H1 (cell line): ENCODE results near the gene ZMYM4. TPM values are rescaled to one million over a fixed set of nuclear protein-coding genes. Genes with fewer than 3 reads are reported as not detected.

Experiments
- BACH1 ChIP-seq: IDR thresholded peaks from 2 replicates; pipeline ENCODE4 v1.6.1; 2012; ENCODE audit warnings: low read length, improper control_type of control experiment
- BCL11A ChIP-seq, 2 experiments: IDR thresholded peaks; one replicate each; pipeline ENCODE4 v1.6.1; 2011; ENCODE audit warnings: low read depth in 2 of 2, low read length in 2 of 2, mild to moderate bottlenecking in 2 of 2
- FOSL1 ChIP-seq: IDR thresholded peaks from 2 replicates; pipeline ENCODE4 v1.6.1; 2011; ENCODE audit warnings: mild to moderate bottlenecking, low read depth, low read length, moderate library complexity; ENCODE audit not compliant: insufficient read depth
- KDM4A ChIP-seq: IDR thresholded peaks from one replicate; pipeline ENCODE4 v1.7.1; 2012; ENCODE audit warnings: low read depth, mild to moderate bottlenecking, moderate library complexity, low read length, inconsistent platforms; ENCODE audit not compliant: severe bottlenecking
- polyA plus RNA-seq, 7 experiments: library from polyadenylated mRNA; depleted of rRNA in 3 of 7; stranded (reverse) in 5 of 7; unstranded in 2 of 7; fragments of >200 nt in 5 of 7; fragments of 200-250 nt in 2 of 7; gene quantifications; 1 replicate in 5 of 7; 2 replicates in 1 of 7; 4 replicates in 1 of 7; pipeline versions ENCODE4 v1.2.1 to v1.2.3, GENCODE V29; 2011 to 2013; ENCODE audit warnings: missing spikeins in 2 of 7, mixed read lengths in 2 of 7
- total RNA-seq: library from RNA; stranded (reverse); fragmentation: NEBNext Ultra II Directional; extraction: Animal tissue kit (Norgen Biotek cat#: 25700); gene quantifications from 2 replicates; pipeline ENCODE4 v1.2.1, GENCODE V29; 2021
- TF ChIP-seq, protein P1 (sequence below): IDR thresholded peaks from 2 replicates; pipeline ENCODE4 v1.6.1; 2011; ENCODE audit warnings: low read length, improper control_type of control experiment

ZMYM4 gene
- total and polyA plus RNA-seq, 2 of the 8 experiments (the other 6 are each of a cell fraction or from before 2014, with no cell fraction given), result 16.7 to 81.3 TPM

DNA sequence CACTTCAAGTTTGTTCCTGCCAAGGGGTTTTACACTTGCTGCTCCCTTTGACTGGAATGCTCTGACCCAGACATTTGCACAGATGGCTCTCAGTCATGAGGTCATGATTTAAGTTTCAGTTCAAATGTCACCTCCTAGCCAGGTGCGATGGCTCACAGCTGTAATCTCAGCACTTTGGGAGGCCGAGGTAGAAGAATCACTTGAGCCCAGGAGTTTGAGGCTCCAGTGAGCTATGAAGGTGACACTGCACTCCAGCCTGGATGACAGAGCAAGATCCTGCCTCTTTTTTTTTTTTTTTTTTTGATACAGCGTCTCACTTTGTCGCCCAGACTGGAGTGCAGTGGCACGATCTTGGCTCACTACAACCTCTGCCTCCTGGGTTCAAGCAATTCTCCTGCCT lies 4.5 kb upstream of the ZMYM4 start (continued):
- TF ChIP-seq, protein P1, sequence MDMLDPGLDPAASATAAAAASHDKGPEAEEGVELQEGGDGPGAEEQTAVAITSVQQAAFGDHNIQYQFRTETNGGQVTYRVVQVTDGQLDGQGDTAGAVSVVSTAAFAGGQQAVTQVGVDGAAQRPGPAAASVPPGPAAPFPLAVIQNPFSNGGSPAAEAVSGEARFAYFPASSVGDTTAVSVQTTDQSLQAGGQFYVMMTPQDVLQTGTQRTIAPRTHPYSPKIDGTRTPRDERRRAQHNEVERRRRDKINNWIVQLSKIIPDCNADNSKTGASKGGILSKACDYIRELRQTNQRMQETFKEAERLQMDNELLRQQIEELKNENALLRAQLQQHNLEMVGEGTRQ, result no peak
- TF ChIP-seq BCL11A (IDR thresholded peaks at IDR 0.05; ENCODE audit: low read depth in 2 of 2, low read length in 2 of 2) (no peak), FOSL1 (no peak), KDM4A (no peak), BACH1 (no peak)
- TF ChIP-seq, all 59 proteins: peak for 0
